SK-N-SH (cell line): ENCODE data around the gene PRAF2. TPM values are rescaled to one million over a fixed set of nuclear protein-coding genes. Genes with fewer than 3 reads are reported as not detected.

Experiments
- CTCF ChIA-PET: fragments of 300-600, 350-600 bp; formaldehyde crosslinking; extraction: SDS; loops from one replicate; lab custom pipeline; 2021; lab: Yijun Ruan, JAX
- POLR2A ChIA-PET: fragments of 350-600 bp; sonication (Branson Sonifier 250); formaldehyde crosslinking; extraction: SDS; loops from one replicate; lab custom pipeline; 2020; ENCODE audit warnings: antibody characterized with exemption, inconsistent platforms; lab: Yijun Ruan, JAX
- DNase-seq: peaks from one replicate; pipeline ENCODE4 v3.0.0; 2012
- H2AFZ ChIP-seq: fragments of 200-600 bp; sonication (generic); 2 replicates; pipeline ENCODE4 v1.8.1; 2016; ENCODE audit warnings: antibody characterized with exemption, mild to moderate bottlenecking, low read depth
- H3F3A ChIP-seq: fragments of 200-600 bp; sonication (generic); replicated peaks from 2 replicates; pipeline ENCODE3; 2016; ENCODE audit warnings: antibody characterized with exemption, mild to moderate bottlenecking; ENCODE audit not compliant: insufficient read depth
- H3K27ac ChIP-seq, 2 experiments: fragments of 200-500 bp in 1 of 2; fragments of 200-600 bp in 1 of 2; sonication (Bioruptor generic) in 1 of 2; sonication (generic), shearing (Covaris generic) in 1 of 2; 2 replicates each; pipeline versions ENCODE4 v1.5.1 to v1.6.1; 2014 to 2016; ENCODE audit warnings: low read depth in 2 of 2, inconsistent platforms in 1 of 2, low read length in 1 of 2, mild to moderate bottlenecking in 1 of 2, mixed read lengths in 1 of 2
- H3K27me3 ChIP-seq: fragments of 200-600 bp; sonication (generic), shearing (Covaris generic); 2 replicates; pipeline ENCODE4 v1.6.1; 2016; ENCODE audit warnings: mixed run types; ENCODE audit not compliant: insufficient read depth
- H3K36me3 ChIP-seq, 2 experiments: fragments of 200-500 bp in 1 of 2; fragments of 200-600 bp in 1 of 2; sonication (Bioruptor generic) in 1 of 2; sonication (generic) in 1 of 2; replicated peaks in 1 of 2; 2 replicates each; pipeline versions ENCODE3 to v1.5.1; 2014 to 2016; ENCODE audit warnings: low read length in 1 of 2, mild to moderate bottlenecking in 1 of 2; ENCODE audit not compliant: insufficient read depth in 2 of 2, control insufficient read depth in 1 of 2
- H3K4me1 ChIP-seq, 2 experiments: fragments of 200-500 bp in 1 of 2; fragments of 200-600 bp in 1 of 2; sonication (Bioruptor generic) in 1 of 2; sonication (generic), shearing (Covaris generic) in 1 of 2; 2 replicates each; pipeline versions ENCODE4 v1.5.1 to v1.6.1; 2014 to 2016; ENCODE audit warnings: low read depth in 1 of 2, low read length in 1 of 2, mixed run types in 1 of 2; ENCODE audit not compliant: insufficient read depth in 2 of 2, control insufficient read depth in 1 of 2
- H3K4me2 ChIP-seq: fragments of 200-600 bp; sonication (generic), shearing (Covaris generic); 2 replicates; pipeline ENCODE4 v1.6.1; 2017; ENCODE audit warnings: mixed run types
- H3K4me3 ChIP-seq, 2 experiments: fragments of 200-500 bp in 1 of 2; fragments of 200-600 bp in 1 of 2; sonication (Bioruptor generic) in 1 of 2; sonication (generic), shearing (Covaris generic) in 1 of 2; 2 replicates each; pipeline versions ENCODE4 v1.5.1 to v1.8.1; 2014 to 2016; ENCODE audit warnings: low read depth in 2 of 2, inconsistent platforms in 1 of 2, low read length in 1 of 2, mild to moderate bottlenecking in 1 of 2, mixed read lengths in 1 of 2, moderate library complexity in 1 of 2
- H3K79me2 ChIP-seq: fragments of 200-600 bp; sonication (generic); 2 replicates; pipeline ENCODE4 v1.8.1; 2017; ENCODE audit warnings: mild to moderate bottlenecking; ENCODE audit not compliant: insufficient read depth
- H3K9ac ChIP-seq: fragments of 200-600 bp; sonication (generic); 2 replicates; pipeline ENCODE4 v1.6.1; 2017; ENCODE audit warnings: mixed run types
- H3K9me2 ChIP-seq: fragments of 200-600 bp; sonication (generic); 2 replicates; pipeline ENCODE4 v1.6.1; 2017; ENCODE audit warnings: mixed run types
- H3K9me3 ChIP-seq: fragments of 200-600 bp; sonication (generic); 2 replicates; pipeline ENCODE4 v1.6.1; 2017; ENCODE audit warnings: mixed run types, mild to moderate bottlenecking, moderate library complexity
- H4K20me1 ChIP-seq: fragments of 200-600 bp; sonication (generic); 2 replicates; pipeline ENCODE4 v1.6.1; 2017; ENCODE audit warnings: mild to moderate bottlenecking, mixed run types; ENCODE audit not compliant: insufficient read depth
- CHD2 ChIP-seq: fragments of 150-350 bp; IDR thresholded peaks from 2 replicates; pipeline ENCODE4 v1.6.1; 2018; ENCODE audit warnings: low read length; ENCODE audit not compliant: partially characterized antibody
- ELF1 ChIP-seq: IDR thresholded peaks from 2 replicates; pipeline ENCODE4 v1.4.0; 2012
- EP300 ChIP-seq, 2 experiments: IDR thresholded peaks; 2 replicates each; pipeline versions ENCODE4 v1.4.0 to v1.6.1; 2012; ENCODE audit warnings: borderline replicate concordance in 1 of 2, low read depth in 1 of 2, low read length in 1 of 2
- EZH2phosphoT487 ChIP-seq: fragments of 200-600 bp; sonication (generic); IDR thresholded peaks from 2 replicates; pipeline ENCODE4 v1.6.1; 2017; ENCODE audit warnings: low read depth, mixed run types, mild to moderate bottlenecking, antibody characterized with exemption, moderate library complexity, borderline replicate concordance
- FOXM1 ChIP-seq: IDR thresholded peaks from 2 replicates; pipeline ENCODE4 v1.4.0; 2012; ENCODE audit warnings: low read depth, mild to moderate bottlenecking
- GATA2 ChIP-seq: sonication (generic); formaldehyde crosslinking; IDR thresholded peaks from 2 replicates; pipeline ENCODE4 v1.5.0; 2020; ENCODE audit warnings: mild to moderate bottlenecking, missing genetic modification reagents
- MEF2A ChIP-seq: IDR thresholded peaks from 2 replicates; pipeline ENCODE4 v1.4.0; 2012; ENCODE audit warnings: low read depth, borderline replicate concordance
- NFIC ChIP-seq: IDR thresholded peaks from 2 replicates; pipeline ENCODE4 v1.4.0; 2012; ENCODE audit warnings: borderline replicate concordance
- NRF1 ChIP-seq: IDR thresholded peaks from 2 replicates; pipeline ENCODE4 v1.6.1; 2012; ENCODE audit warnings: low read depth, mild to moderate bottlenecking, low read length
- PBX3 ChIP-seq: IDR thresholded peaks from 2 replicates; pipeline ENCODE4; 2012
- RFX5 ChIP-seq: IDR thresholded peaks from 2 replicates; pipeline ENCODE4 v1.6.1; 2012; ENCODE audit warnings: mild to moderate bottlenecking, improper control_type of control experiment, low read length
- RXRA ChIP-seq: IDR thresholded peaks from 2 replicates; pipeline ENCODE4 v1.4.0; 2012; ENCODE audit warnings: low read depth, mild to moderate bottlenecking, borderline replicate concordance
- SIN3A ChIP-seq: IDR thresholded peaks from 2 replicates; pipeline ENCODE4 v1.6.1; 2012; ENCODE audit warnings: low read depth, mild to moderate bottlenecking, low read length, moderate library complexity, borderline replicate concordance
- TAF1 ChIP-seq: IDR thresholded peaks from 2 replicates; pipeline ENCODE4 v1.6.1; 2012; ENCODE audit warnings: low read depth, mild to moderate bottlenecking, low read length, moderate library complexity, borderline replicate concordance
- TEAD4 ChIP-seq: IDR thresholded peaks from 2 replicates; pipeline ENCODE4 v1.4.0; 2012; ENCODE audit warnings: mild to moderate bottlenecking, borderline replicate concordance; ENCODE audit not compliant: insufficient read depth
- USF2 ChIP-seq: fragments of 150-350 bp; IDR thresholded peaks from 2 replicates; pipeline ENCODE4 v1.6.1; 2017; ENCODE audit warnings: antibody characterized with exemption, low read length, low read depth, borderline replicate concordance
- whole genome bisulfite sequencing: methylation state at CpG from one replicate; pipeline ENCODE4 v1.1.6; 2017; ENCODE audit warnings: low lambda C conversion rate; 5-methylcytosine and 5-hydroxymethylcytosine counted together
- polyA plus RNA-seq, 3 experiments: library from polyadenylated mRNA; depleted of rRNA; stranded (reverse); fragments of >200 nt; gene quantifications; 2 replicates each; pipeline ENCODE4 v1.2.3, GENCODE V29; 2012
- TF ChIP-seq, protein P1 (sequence below): fragments of 200-600 bp; sonication (generic); IDR thresholded peaks from 2 replicates; pipeline ENCODE4 v1.6.1; 2017; ENCODE audit warnings: antibody characterized with exemption, mild to moderate bottlenecking, moderate library complexity
- TF ChIP-seq, protein P2 (sequence below): IDR thresholded peaks from 2 replicates; pipeline ENCODE4 v1.4.0; 2012; ENCODE audit warnings: low read depth, borderline replicate concordance
- TF ChIP-seq, protein P3 (sequence below): IDR thresholded peaks from 2 replicates; pipeline ENCODE4 v1.4.0; 2012; ENCODE audit warnings: low read depth, borderline replicate concordance

The PRAF2 gene
- polyA plus RNA-seq, 1 of the 3 experiments (the other 2 are of a cell fraction) = 91.9 TPM

DNA sequence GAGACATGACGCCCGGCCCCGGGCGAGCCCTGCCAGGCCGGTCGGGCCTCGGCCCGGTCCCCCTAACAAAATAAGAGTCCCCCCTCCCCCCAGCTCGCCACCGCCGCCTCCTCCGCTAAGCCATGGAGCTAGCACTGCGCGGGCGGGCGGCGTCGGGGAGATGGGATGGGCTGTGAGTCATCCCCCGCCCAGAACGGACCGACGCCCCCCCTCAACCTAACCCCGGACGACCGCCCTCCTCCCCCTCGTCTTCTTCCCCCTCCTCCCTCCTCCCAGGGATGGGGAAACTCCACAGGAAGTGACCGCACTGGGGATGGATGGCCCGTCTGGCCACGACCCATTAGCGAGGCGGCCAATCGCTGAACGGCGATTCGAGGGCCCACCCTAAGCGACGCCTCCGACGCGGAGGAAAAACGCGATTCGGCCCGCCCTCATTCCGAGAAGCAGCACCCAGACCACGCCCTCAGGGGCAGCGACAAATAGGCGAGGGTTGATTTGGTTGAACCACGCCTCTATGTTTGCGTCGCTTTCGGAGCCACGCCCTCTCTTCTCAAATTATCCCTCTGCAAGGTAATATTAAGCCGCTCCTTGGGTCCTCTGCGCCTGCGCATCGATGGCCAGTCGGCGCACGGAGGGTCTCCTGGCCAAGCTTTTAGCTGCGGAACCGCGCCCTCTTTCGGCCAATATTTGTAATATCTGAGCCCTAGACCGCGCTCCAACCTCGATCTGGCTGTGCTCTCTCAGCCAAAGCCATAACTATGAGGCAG, 30.4 kb downstream of the PRAF2 start, which contains the start of gene TFE3 (continued):
- TF ChIP-seq, protein P1, sequence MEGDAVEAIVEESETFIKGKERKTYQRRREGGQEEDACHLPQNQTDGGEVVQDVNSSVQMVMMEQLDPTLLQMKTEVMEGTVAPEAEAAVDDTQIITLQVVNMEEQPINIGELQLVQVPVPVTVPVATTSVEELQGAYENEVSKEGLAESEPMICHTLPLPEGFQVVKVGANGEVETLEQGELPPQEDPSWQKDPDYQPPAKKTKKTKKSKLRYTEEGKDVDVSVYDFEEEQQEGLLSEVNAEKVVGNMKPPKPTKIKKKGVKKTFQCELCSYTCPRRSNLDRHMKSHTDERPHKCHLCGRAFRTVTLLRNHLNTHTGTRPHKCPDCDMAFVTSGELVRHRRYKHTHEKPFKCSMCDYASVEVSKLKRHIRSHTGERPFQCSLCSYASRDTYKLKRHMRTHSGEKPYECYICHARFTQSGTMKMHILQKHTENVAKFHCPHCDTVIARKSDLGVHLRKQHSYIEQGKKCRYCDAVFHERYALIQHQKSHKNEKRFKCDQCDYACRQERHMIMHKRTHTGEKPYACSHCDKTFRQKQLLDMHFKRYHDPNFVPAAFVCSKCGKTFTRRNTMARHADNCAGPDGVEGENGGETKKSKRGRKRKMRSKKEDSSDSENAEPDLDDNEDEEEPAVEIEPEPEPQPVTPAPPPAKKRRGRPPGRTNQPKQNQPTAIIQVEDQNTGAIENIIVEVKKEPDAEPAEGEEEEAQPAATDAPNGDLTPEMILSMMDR = peak; percentile 62
- TF ChIP-seq ELF1 (no peak), SIN3A (peak; percentile 28; the same call in 1 of the 2 replicates)

GRCh38 chrX:49042581-49043219, 31.1 kb downstream of the PRAF2 start:
- H4K20me1 ChIP-seq = no peaks in the 10 kb centered on the region
- peaks cover 14% of the 10 kb centered on the region; the same call in 1 of the 2 replicates for H3K27me3 ChIP-seq
- WGBS = 10% methylated on average over 14 of the region's 29 CpGs
- H3K4me2 ChIP-seq = peak overlapping the region; percentile 81
- POLR2A ChIA-PET = interaction anchor here (1.5 to 2.1 kb wide), 2 partner anchors 14 to 40 kb away, joined by 5 read pairs; partner anchors contain the start of gene GRIPAP1
- no peak for DNase-seq
- CTCF ChIA-PET = interaction anchor here (1.2 to 2.2 kb wide), 2 partner anchors 26 to 411 kb away, joined by 3 to 5 read pairs; no protein-coding TSS in a partner anchor
- H3F3A ChIP-seq = peaks cover 16% of the 10 kb centered on the region
- no peaks in the 10 kb centered on the region for H3K9me2 ChIP-seq
- H3K27ac ChIP-seq = peak overlapping the region; percentile 68 to 83
- H3K9me3 ChIP-seq = no peaks in the 10 kb centered on the region
- peak overlapping the region; percentile 63 to 76 for H3K4me3 ChIP-seq
- H2AFZ ChIP-seq = no peak overlapping the region
- peaks cover 2 to 3% of the 10 kb centered on the region in 2 experiments for H3K36me3 ChIP-seq
- peak overlapping the region; percentile 92 for H3K9ac ChIP-seq
- peaks cover 8 to 17% of the 10 kb centered on the region in 2 experiments; a peak in 3 of 4 replicates for H3K4me1 ChIP-seq
- peaks cover 46% of the 10 kb centered on the region for H3K79me2 ChIP-seq
- TF ChIP-seq SIN3A (no peak), EP300 (IDR thresholded peaks at IDR 0.05; ENCODE audit: borderline replicate concordance in 1 of 2, low read depth in 1 of 2, low read length in 1 of 2) (no peak), CHD2 (no peak), NFIC (no peak), RXRA (no peak), GATA2 (CRISPR knock-in tag) (no peak), TAF1 (no peak), USF2 (no peak), NRF1 (no peak), PBX3 (no peak), TEAD4 (no peak), MEF2A (no peak), FOXM1 (no peak), EZH2phosphoT487 (no peak), RFX5 (no peak)
- TF ChIP-seq, protein P2, sequence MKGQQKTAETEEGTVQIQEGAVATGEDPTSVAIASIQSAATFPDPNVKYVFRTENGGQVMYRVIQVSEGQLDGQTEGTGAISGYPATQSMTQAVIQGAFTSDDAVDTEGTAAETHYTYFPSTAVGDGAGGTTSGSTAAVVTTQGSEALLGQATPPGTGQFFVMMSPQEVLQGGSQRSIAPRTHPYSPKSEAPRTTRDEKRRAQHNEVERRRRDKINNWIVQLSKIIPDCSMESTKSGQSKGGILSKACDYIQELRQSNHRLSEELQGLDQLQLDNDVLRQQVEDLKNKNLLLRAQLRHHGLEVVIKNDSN = no peak
- TF ChIP-seq, protein P1 = no peak
- TF ChIP-seq, protein P3, sequence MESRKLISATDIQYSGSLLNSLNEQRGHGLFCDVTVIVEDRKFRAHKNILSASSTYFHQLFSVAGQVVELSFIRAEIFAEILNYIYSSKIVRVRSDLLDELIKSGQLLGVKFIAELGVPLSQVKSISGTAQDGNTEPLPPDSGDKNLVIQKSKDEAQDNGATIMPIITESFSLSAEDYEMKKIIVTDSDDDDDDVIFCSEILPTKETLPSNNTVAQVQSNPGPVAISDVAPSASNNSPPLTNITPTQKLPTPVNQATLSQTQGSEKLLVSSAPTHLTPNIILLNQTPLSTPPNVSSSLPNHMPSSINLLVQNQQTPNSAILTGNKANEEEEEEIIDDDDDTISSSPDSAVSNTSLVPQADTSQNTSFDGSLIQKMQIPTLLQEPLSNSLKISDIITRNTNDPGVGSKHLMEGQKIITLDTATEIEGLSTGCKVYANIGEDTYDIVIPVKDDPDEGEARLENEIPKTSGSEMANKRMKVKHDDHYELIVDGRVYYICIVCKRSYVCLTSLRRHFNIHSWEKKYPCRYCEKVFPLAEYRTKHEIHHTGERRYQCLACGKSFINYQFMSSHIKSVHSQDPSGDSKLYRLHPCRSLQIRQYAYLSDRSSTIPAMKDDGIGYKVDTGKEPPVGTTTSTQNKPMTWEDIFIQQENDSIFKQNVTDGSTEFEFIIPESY = no peak
